ENCODE data around the gene ITLN2.
"Not testable (repeated sequence)": the region's sequence is repeated elsewhere in the genome, so short reads cannot be mapped to it uniquely, and the experiment has no call there.

Gene ITLN2

GRCh38 chr1:160954158-160955104, at the start of gene ITLN2:
TSS of gene ITLN2 (minus strand) at chr1:160954809. CDS start at chr1:160954741, 68 bp downstream.
- peak; percentile 76 for DNase-seq

GRCh38 chr1:161001525-161001924, 46.9 kb upstream of the ITLN2 start:
- no peak for DNase-seq

DNA sequence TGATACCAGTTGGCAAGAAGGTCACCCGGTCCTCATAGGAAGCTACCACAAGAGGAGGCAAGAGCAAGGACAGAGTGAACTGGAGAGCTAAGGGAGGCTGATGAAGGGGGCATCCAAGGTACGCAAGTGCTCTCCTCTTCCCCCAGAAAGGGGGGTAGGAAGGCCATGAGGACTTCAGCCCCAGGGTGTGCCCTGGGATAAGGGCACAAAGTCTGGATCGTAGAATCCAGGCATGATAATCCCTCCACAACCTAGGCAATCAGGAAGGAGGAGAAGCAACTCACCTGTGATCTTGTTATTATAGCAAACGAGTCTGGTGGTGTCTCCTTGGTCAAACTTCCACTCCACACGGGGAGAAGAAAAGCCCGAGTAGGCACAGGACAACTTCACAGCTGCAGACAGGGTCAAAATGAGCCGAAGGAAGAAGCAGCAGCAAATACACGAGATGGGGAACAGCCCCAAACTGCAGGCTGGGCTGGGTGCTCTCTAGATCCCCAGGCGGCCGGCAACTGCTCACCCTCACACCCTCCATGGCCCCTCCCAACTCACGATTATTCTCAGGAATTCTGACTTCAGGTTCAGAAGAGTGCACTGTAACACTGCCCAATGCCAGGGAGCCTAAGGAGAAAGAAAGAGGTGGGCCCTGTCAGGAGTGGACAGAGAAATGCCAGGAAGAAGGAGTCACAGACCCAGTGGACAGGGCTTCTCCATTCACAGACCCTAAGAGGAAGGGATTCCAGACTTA, 46.3 kb upstream of the ITLN2 start:
- DNase-seq, result no peak

GRCh38 chr1:160999376-160999775, 44.8 kb upstream of the ITLN2 start:
- DNase-seq, result no peak

DNA sequence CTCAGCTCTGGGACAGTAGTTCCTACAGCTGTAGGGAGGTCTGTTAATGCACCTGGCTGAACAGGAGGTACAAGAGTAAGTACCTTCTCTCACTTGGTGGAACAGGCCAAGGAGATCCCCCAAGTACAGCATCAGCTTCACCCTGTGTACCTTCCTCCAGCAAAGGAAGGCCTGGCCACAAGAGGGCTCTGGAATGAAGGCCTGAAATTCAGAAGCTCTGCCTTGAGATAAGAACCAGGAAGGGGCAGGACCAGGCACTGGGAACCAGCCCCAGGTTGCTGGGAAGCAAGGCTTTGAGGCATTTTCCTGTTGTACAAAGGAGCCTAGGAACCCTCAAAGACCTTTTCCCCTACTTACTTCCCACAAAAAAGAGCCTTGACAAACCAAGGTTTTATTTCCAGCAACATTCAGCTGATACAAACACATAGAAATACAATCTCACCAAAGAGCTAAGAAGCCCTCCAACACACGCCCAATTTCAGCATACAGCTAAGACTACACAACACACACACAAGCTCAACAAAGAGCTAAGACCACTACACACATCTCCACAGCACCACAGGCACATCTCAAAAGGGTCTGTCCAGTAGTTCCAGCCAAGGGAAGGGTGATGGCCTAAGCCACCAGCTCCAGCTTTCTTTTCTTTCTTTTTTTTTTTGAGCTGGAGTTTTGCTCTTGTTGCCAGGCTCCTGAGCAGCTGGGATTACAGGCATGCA, 42.9 kb upstream of the ITLN2 start:
- peak; percentile 64 for DNase-seq

GRCh38 chr1:160996178-160996577, 41.6 kb upstream of the ITLN2 start:
- no peak for DNase-seq

DNA sequence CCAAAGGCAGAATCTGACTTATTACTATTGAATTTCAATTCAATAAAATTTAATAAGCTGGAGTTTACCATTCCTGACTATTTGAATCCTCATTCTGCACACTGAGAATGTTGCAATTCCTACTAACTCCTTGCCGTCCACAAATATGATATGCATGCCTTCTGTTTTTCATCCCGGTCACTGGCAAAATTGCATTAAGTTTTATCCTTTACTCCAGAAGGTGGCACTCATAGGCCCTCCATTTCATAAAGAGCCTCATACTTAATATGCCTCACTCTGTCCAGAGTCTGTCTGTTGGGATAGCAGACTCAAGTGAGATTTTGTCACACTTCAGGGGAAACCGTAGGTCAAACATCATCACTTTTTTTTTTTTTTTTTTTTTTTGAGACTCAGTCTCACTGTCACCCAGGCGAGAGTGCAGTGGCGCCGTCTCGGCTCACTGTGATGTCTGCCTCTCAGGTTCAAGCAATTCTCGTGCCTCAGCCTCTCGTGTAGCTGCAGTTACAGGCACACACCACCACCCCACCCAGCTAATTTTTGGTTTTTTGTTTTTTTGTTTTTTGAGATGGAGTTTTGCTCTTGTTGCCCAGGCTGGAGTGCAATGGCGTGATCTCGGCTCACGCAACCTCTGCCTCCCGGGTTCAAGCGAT, 39.1 kb upstream of the ITLN2 start:
- peak; percentile 38 for DNase-seq

DNA sequence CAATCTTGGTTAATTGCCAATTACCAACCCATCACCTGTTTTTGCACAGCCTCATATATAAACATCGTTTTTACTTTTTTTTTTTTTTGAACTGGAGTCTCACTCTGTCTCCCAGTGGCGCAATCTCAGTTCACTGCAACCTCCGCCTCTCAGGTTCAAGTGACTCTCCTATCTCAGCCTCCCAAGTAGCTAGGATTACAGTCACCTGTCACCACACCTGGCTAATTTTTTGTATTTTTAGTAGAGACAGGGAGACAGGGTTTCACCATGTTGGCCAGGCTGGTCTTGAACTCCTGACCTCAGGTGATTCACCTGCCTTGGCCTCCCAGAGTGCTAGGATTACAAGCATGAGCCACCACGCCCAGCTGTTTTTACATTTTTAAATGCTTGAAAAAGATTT, 37.4 kb upstream of the ITLN2 start:
- not testable (repeated sequence) for DNase-seq

GRCh38 chr1:160987359-160988050, 32.9 kb upstream of the ITLN2 start:
- DNase-seq, result no peak

DNA sequence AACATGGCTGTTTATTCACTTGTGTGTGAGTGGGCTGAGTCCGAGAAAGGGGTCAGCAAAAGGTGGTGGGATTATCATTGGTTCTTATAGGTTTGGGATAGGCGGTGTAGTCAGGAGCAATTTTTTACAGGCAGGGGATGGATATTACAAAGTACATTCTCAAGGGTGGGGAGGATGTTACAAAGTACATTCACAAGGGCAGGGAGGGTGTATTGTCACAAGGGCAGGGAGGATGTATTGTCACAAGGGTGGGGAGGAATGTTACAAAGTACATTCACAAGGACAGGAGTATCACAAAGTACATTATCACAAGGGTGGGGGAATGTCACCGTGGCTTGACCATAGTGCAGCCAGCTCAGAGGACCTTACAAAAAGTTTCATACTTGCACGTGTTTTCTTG, 31.1 kb upstream of the ITLN2 start:
- no peak for DNase-seq

GRCh38 chr1:160981584-160982411, 27.2 kb upstream of the ITLN2 start:
- DNase-seq, result no peak

GRCh38 chr1:160979286-160979685, 24.7 kb upstream of the ITLN2 start:
- no peak for DNase-seq

- DNase-seq, result peak; percentile 14
These were observed 23.9 kb upstream of the ITLN2 start for GRCh38 chr1:160978510-160978927.

DNA sequence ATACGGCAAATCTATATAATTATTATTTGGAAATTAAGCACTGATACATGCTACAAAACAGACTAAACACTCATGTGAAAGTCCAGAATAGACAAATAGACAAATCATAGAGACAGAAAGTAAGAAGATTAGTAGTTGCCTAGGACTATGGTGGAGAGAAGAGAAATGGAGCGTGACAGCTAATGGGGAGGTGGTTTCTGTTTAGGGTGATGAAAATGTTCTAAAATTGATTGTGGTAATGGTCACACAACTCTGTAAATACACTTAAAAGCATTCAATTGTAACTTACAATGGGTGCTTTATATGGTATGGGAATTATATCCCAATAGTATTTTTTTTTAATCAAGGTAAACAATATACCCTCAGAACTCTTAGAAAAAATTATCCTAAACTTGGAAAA, 20.4 kb upstream of the ITLN2 start:
- DNase-seq, result no peak

GRCh38 chr1:160973491-160973890, 18.9 kb upstream of the ITLN2 start:
- DNase-seq, result no peak

GRCh38 chr1:160972939-160973338, 18.3 kb upstream of the ITLN2 start:
- no peak for DNase-seq

DNA sequence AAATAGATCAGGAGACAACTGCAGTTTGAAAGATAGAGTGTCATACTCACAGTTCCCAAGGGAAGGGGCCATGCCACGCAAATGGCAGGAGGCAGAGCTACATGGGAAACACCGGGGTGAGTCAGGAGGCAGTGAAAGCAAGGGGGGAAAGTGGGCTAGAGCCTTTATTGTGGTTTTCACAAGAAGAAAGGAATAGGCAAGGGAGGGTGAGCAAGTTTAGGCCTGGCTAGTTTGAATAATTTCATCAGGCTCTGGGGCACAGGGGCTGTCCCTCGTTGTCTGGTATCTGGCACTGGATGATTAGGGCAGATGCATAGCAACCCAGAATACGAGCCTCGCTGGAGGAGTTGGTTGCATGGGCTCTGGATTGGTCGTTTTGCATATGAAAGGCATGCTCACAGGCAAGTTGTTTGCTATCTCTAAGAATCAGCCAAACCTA, 17.0 kb upstream of the ITLN2 start:
- no peak for DNase-seq

DNA sequence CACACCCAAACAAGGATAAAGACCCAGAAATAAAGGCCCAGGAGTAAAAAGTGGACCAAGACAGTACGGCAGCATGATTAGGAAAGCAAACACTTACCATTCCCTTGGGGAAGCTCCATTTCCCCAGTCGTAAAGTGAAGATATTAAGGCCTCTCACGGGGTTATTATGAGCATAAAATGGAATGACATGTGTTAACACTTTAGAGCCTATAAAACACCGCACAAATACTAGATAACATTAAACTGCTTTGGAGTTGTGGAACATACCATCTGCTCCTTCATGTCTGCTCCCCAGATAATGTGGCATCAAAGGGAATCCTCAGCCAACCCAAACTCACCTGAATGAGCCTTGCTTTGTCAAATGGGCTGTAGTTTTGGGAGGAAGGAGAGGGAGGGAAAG, 8.9 kb upstream of the ITLN2 start:
- no peak for DNase-seq

DNA sequence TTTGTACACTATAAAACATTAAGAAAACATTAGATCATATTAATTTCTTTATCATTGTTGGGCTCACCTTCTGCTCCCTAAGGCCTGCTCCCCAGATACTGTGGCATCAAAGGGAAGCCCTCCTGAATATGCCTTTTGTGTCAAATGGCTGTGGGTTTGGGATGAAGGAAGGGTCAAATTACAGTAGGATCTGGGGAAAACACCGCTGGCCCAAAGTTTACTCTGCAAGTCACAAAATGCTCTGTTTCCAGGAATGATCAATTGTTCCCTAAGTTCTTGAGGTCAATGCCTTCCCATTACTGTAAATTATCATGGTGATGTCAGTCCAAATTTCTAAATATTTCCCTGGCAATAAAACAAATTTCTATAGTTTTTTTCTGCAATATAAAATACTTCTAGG, 6.8 kb upstream of the ITLN2 start:
- DNase-seq, result no peak

- DNase-seq, result no peak
These were observed 2.4 kb upstream of the ITLN2 start for GRCh38 chr1:160956966-160957365.

DNA sequence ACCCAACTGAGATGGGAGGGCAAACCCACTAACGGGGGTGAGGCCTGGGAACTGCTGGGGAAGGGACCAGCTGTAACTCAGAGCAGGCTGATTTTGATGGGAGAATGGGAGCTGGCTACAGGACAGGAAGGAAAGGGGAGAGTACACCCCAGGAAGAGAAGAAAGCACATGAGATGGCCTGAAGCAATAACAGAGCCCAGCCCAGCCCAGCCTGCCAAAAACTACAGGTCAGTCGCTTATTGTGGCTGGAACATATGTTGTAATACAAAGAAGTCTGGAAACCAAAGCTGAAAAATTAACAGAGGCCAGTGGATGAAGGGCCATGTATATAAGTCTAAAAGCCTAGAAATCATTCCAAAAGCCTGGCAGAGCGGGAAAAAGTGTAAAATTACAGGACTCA, 1.6 kb downstream of the ITLN2 start:
- no peak for DNase-seq
